ENCODE data around the gene HOGA1.

The HOGA1 gene

GRCh38 chr10:97577701-97578100 lies 6.5 kb upstream of the HOGA1 start:
- H3K4me3 ChIP-seq (replicated peaks in 1 of 2; ENCODE audit: low read depth in 2 of 2, low read length in 2 of 2), result no peak overlapping the region
- no peak for DNase-seq (ENCODE audit: low read depth in 2 of 2)
- no peak for TF ChIP-seq CTCF (IDR thresholded peaks at IDR 0.05; ENCODE audit: low read depth, low read length)

GRCh38 chr10:97578171-97578844 lies 5.9 kb upstream of the HOGA1 start:
- no peak for DNase-seq (ENCODE audit: low read depth in 2 of 2)
- no peak for TF ChIP-seq CTCF (IDR thresholded peaks at IDR 0.05; ENCODE audit: low read depth, low read length)
- H3K4me3 ChIP-seq (replicated peaks in 1 of 2; ENCODE audit: low read depth in 2 of 2, low read length in 2 of 2), result peak overlapping the region in 1 of 2 donors; percentile 46

- no peak overlapping the region for H3K4me3 ChIP-seq (replicated peaks in 1 of 2; ENCODE audit: low read depth in 2 of 2, low read length in 2 of 2)
- no peak for TF ChIP-seq CTCF (IDR thresholded peaks at IDR 0.05; ENCODE audit: low read depth, low read length)
- no peak for DNase-seq (ENCODE audit: low read depth in 2 of 2)
Measured at GRCh38 chr10:97580421-97581367, 3.5 kb upstream of the HOGA1 start.

- no peak overlapping the region for H3K4me3 ChIP-seq (replicated peaks in 1 of 2; ENCODE audit: low read depth in 2 of 2, low read length in 2 of 2)
- DNase-seq (ENCODE audit: low read depth in 2 of 2), result no peak
- TF ChIP-seq CTCF (IDR thresholded peaks at IDR 0.05; ENCODE audit: low read depth, low read length), result no peak
Measured at GRCh38 chr10:97582169-97582568, 2.0 kb upstream of the HOGA1 start.

GRCh38 chr10:97583476-97583875 lies 713 bp upstream of the HOGA1 start:
- no peak for TF ChIP-seq CTCF (IDR thresholded peaks at IDR 0.05; ENCODE audit: low read depth, low read length)
- DNase-seq (ENCODE audit: low read depth in 2 of 2), result no peak
- H3K4me3 ChIP-seq (replicated peaks in 1 of 2; ENCODE audit: low read depth in 2 of 2, low read length in 2 of 2), result no peak overlapping the region

GRCh38 chr10:97584798-97585438 lies 729 bp downstream of the HOGA1 start:
- no peak overlapping the region for H3K4me3 ChIP-seq (replicated peaks in 1 of 2; ENCODE audit: low read depth in 2 of 2, low read length in 2 of 2)

More at GRCh38 chr10:97584798-97585438, 729 bp downstream of the HOGA1 start:
- no peak for DNase-seq (ENCODE audit: low read depth in 2 of 2)
- TF ChIP-seq CTCF (IDR thresholded peaks at IDR 0.05; ENCODE audit: low read depth, low read length), result no peak

All from cardiac fibroblast (primary cell).